BJ (cell line): ENCODE results near the gene DEAF1. TPM values are rescaled to one million over a fixed set of nuclear protein-coding genes. Genes with fewer than 3 reads are reported as not detected.

ENCODE experiments used
- CTCF ChIA-PET: fragments of 350-600 bp; formaldehyde crosslinking; extraction: SDS; loops from one replicate; lab custom pipeline; 2021; ENCODE audit warnings: antibody characterized with exemption, inconsistent platforms; lab: Yijun Ruan, JAX
- POLR2A ChIA-PET: fragments of 300-600 bp; sonication (Branson Sonifier 250); formaldehyde crosslinking; extraction: SDS; loops from one replicate; lab custom pipeline; 2021; ENCODE audit warnings: antibody characterized with exemption; lab: Charles Lee
- DNase-seq: peaks from one replicate; pipeline ENCODE4 v3.0.0-alpha.2; 2011; ENCODE audit warnings: low read depth
- H3K27me3 ChIP-seq: 2 replicates; pipeline ENCODE4 v1.6.0; 2011; ENCODE audit warnings: low read length; ENCODE audit not compliant: control insufficient read depth, insufficient read depth
- H3K36me3 ChIP-seq: 2 replicates; pipeline ENCODE4 v1.5.1; 2011; ENCODE audit warnings: low read length; ENCODE audit not compliant: control insufficient read depth, insufficient read depth
- H3K4me3 ChIP-seq: 2 replicates; pipeline ENCODE4 v1.5.1; 2011; ENCODE audit warnings: low read depth, mild to moderate bottlenecking, control low read depth, low read length
- CTCF ChIP-seq: IDR thresholded peaks from 2 replicates; pipeline ENCODE4 v1.5.1; 2011; ENCODE audit warnings: low read depth, mild to moderate bottlenecking, control low read depth, inconsistent platforms, low read length, moderate library complexity; ENCODE audit not compliant: insufficient read depth
- polyA plus RNA-seq: library from polyadenylated mRNA; depleted of rRNA; stranded (reverse); fragments of >200 nt; gene quantifications from 2 replicates; pipeline ENCODE4 v1.2.3, GENCODE V29; 2011

The DEAF1 gene
- polyA plus RNA-seq, 1 experiment = 27.7 TPM

DNA sequence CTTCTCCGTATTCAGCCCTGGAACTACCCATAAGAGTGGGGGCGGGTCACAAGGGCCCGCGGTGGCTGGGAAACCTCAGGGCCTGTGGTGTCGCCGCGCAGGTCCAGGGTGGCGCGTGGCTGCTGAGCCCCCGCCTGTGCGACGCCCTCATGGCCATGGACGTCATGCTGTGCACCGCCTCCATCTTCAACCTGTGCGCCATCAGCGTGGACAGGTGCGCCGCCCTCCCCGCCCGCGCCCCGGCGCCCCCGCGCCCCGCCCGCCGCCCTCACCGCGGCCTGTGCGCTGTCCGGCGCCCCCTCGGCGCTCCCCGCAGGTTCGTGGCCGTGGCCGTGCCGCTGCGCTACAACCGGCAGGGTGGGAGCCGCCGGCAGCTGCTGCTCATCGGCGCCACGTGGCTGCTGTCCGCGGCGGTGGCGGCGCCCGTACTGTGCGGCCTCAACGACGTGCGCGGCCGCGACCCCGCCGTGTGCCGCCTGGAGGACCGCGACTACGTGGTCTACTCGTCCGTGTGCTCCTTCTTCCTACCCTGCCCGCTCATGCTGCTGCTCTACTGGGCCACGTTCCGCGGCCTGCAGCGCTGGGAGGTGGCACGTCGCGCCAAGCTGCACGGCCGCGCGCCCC lies 55.6 kb downstream of the DEAF1 start:
- TF ChIP-seq CTCF = no peak
- H3K36me3 ChIP-seq = peaks cover 6% of the 10 kb centered on the region
- no peak for DNase-seq
- ChIA-PET POLR2A (no interaction called here), CTCF (no interaction called here)
- peaks cover 3% of the 10 kb centered on the region; the same call in 1 of the 2 replicates for H3K27me3 ChIP-seq
- no peak overlapping the region for H3K4me3 ChIP-seq

- Histone ChIP-seq H3K36me3 (peaks cover 3% of the 10 kb centered on the region), H3K4me3 (no peak overlapping the region), H3K27me3 (peaks cover 3% of the 10 kb centered on the region; the same call in 1 of the 2 replicates)
- CTCF ChIA-PET = interaction anchor here (0.9 kb wide), 1 partner anchor 85 kb away, joined by 7 read pairs; no protein-coding TSS in a partner anchor
- no peak for DNase-seq
- POLR2A ChIA-PET = no interaction called here
- no peak for TF ChIP-seq CTCF
Measured at GRCh38 chr11:638631-639331, 56.2 kb downstream of the DEAF1 start.

DNA sequence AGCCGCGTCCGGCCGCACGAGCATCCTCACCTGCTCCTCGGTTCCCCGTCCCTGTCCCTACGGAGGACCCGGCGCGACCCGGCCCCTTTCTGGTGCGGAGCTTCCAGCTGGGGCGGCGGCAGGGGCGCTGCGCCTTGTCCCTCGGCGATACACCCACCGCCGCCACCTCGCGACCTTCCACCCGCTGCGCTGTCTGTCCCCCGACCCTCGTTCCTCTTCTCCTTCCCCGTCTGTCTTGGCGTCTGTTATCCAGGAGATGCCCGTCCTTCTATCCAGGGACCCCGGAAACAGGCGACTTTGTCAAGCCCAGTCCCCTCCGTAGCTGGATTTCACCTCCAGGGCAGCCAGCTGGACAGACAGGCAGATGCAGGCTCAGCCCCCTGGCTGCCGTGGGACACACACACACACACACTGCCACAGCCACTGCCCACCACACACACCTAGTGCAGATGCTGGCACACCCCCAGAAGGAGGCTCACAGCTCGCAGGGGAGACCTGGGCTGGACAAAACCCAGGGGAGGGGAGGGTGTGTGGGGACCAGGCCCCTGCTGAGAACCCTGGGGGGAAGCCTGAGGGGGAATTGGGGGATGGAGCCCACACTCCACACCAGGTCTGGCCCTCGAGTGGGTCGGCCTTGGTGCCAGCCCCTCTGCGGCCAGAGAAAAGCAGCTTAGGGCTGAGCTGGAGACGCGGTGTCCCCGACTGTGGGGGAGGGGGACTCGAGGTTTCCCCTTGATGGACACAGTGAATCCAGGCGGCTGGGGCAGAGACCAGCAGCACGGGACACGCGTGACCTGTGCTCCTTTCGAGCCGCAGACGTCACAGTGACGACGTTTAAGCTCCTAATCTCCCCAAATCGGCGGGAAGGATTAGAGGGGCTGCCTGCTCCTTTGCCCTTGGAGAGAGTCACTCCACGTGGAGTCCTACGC lies 57.2 kb downstream of the DEAF1 start:
- ChIA-PET CTCF (interaction anchor here (0.9 kb wide), 1 partner anchor 84 kb away, joined by 7 read pairs; no protein-coding TSS in a partner anchor), POLR2A (no interaction called here)
- DNase-seq = no peak
- Histone ChIP-seq H3K36me3 (peaks cover 3% of the 10 kb centered on the region), H3K27me3 (peaks cover 3% of the 10 kb centered on the region; the same call in 1 of the 2 replicates), H3K4me3 (peak overlapping the region; percentile 16; the same call in 1 of the 2 replicates)
- no peak for TF ChIP-seq CTCF

DNA sequence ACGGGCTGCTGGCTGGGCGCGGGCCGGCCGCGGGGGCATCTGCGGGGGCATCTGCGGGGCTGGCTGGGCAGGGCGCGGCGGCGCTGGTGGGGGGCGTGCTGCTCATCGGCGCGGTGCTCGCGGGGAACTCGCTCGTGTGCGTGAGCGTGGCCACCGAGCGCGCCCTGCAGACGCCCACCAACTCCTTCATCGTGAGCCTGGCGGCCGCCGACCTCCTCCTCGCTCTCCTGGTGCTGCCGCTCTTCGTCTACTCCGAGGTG lies 57.8 kb downstream of the DEAF1 start:
- DNase-seq = no peak
- ChIA-PET POLR2A (no interaction called here), CTCF (no interaction called here)
- H3K27me3 ChIP-seq = peaks cover 3% of the 10 kb centered on the region; the same call in 1 of the 2 replicates
- H3K36me3 ChIP-seq = peaks cover 3% of the 10 kb centered on the region
- peak overlapping the region; percentile 16; the same call in 1 of the 2 replicates for H3K4me3 ChIP-seq
- no peak for TF ChIP-seq CTCF
